GM12864 (cell line): ENCODE measurements around the gene FKBP15.

Experiments used
- DNase-seq: peaks from one replicate; pipeline ENCODE4 v3.0.0-alpha.2; 2011; ENCODE audit warnings: low read depth
- H3K4me3 ChIP-seq: 2 replicates; pipeline ENCODE4 v1.5.1; 2011; ENCODE audit warnings: mild to moderate bottlenecking, low read depth, low read length, control low read depth
- CTCF ChIP-seq: IDR thresholded peaks from 2 replicates; pipeline ENCODE4 v1.5.1; 2011; ENCODE audit warnings: low read depth, mild to moderate bottlenecking, moderate library complexity, low read length, control low read depth, inconsistent platforms; ENCODE audit errors: missing control alignments

Gene FKBP15

GRCh38 chr9:113160571-113160970, 60.5 kb downstream of the FKBP15 start:
- H3K4me3 ChIP-seq, result no peak overlapping the region
- no peak for TF ChIP-seq CTCF

GRCh38 chr9:113158446-113158845, 62.6 kb downstream of the FKBP15 start:
- no peak for TF ChIP-seq CTCF
- H3K4me3 ChIP-seq, result no peak overlapping the region
- no peak for DNase-seq

More at GRCh38 chr9:113160571-113160970, 60.5 kb downstream of the FKBP15 start:
- DNase-seq, result no peak

GRCh38 chr9:113156880-113157279, 64.2 kb downstream of the FKBP15 start:
- no peak for DNase-seq
- H3K4me3 ChIP-seq, result no peak overlapping the region
- TF ChIP-seq CTCF, result no peak

- DNase-seq, result no peak
- no peak overlapping the region for H3K4me3 ChIP-seq
- TF ChIP-seq CTCF, result no peak
Observed at GRCh38 chr9:113155911-113156588, 65.0 kb downstream of the FKBP15 start.

- TF ChIP-seq CTCF, result no peak
- no peak overlapping the region for H3K4me3 ChIP-seq
- no peak for DNase-seq
Observed at GRCh38 chr9:113154946-113155345, 66.1 kb downstream of the FKBP15 start.

- H3K4me3 ChIP-seq, result no peak overlapping the region
- DNase-seq, result no peak
- TF ChIP-seq CTCF, result no peak
Observed at GRCh38 chr9:113154471-113154870, 66.6 kb downstream of the FKBP15 start.

GRCh38 chr9:113153599-113153998, 67.5 kb downstream of the FKBP15 start:
- H3K4me3 ChIP-seq, result no peak overlapping the region
- TF ChIP-seq CTCF, result no peak

More at GRCh38 chr9:113153599-113153998, 67.5 kb downstream of the FKBP15 start:
- DNase-seq, result no peak
